C4-2B (cell line): ENCODE measurements around the gene KRT222.

Experiments used
- ZFX ChIP-seq: fragments of 450-650 bp; IDR thresholded peaks from 2 replicates; pipeline ENCODE4 v1.6.1; 2017
- TF ChIP-seq, protein P1 (sequence below): fragments of 450-650 bp; conservative IDR thresholded peaks from 2 replicates; pipeline ENCODE4 v1.5.1; 2017; ENCODE audit warnings: mild to moderate bottlenecking

DNA sequence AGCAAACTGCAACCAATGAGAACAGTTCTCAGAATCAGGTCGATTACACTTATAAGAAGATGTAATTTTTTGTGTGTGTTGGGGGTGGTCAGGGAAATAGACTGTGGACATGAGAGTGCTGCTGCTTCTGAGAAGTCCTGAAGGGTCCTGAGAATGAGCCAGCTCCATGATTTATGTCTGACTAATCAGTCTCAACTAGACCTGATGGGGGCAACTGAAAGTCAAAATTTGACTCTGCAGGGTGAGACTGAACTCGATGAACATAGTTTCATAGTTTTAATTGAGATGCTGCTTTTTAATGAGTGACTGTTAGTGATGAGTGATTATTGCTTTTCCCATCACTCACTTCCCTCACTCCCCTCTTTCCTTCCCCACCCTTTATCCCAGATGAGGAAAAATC, 54.6 kb downstream of the KRT222 start:
- TF ChIP-seq, protein P1, sequence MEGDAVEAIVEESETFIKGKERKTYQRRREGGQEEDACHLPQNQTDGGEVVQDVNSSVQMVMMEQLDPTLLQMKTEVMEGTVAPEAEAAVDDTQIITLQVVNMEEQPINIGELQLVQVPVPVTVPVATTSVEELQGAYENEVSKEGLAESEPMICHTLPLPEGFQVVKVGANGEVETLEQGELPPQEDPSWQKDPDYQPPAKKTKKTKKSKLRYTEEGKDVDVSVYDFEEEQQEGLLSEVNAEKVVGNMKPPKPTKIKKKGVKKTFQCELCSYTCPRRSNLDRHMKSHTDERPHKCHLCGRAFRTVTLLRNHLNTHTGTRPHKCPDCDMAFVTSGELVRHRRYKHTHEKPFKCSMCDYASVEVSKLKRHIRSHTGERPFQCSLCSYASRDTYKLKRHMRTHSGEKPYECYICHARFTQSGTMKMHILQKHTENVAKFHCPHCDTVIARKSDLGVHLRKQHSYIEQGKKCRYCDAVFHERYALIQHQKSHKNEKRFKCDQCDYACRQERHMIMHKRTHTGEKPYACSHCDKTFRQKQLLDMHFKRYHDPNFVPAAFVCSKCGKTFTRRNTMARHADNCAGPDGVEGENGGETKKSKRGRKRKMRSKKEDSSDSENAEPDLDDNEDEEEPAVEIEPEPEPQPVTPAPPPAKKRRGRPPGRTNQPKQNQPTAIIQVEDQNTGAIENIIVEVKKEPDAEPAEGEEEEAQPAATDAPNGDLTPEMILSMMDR, result no peak
- TF ChIP-seq ZFX, result no peak
